Spleen (tissue), 11 donors: ENCODE data around the gene EPOP. TPM values are rescaled to one million over a fixed set of nuclear protein-coding genes. Genes with fewer than 3 reads are reported as not detected.

ENCODE experiments used
- DNase-seq: peaks from one replicate; pipeline ENCODE4 v3.0.0-alpha.2; 2020
- H3K27ac ChIP-seq, 8 donors: fragments of 200-600 bp; sonication (generic) in 7 of 8; 1 replicate in 4 of 8; 2 replicates in 4 of 8; pipeline versions ENCODE4 v1.5.0 to v1.8.0; 2016 to 2021; ENCODE audit warnings: inconsistent platforms in 4 of 8, mild to moderate bottlenecking in 4 of 8, moderate library complexity in 1 of 8
- H3K27me3 ChIP-seq, 7 donors: fragments of 200-600 bp; sonication (generic) in 6 of 7; replicated peaks in 1 of 7; 1 replicate in 4 of 7; 2 replicates in 3 of 7; pipeline versions ENCODE4 v1.5.0 to v1.8.0; 2016 to 2021; ENCODE audit warnings: inconsistent platforms in 3 of 7, mild to moderate bottlenecking in 1 of 7
- H3K36me3 ChIP-seq, 6 donors: fragments of 200-600 bp; sonication (generic) in 5 of 6; 1 replicate in 4 of 6; 2 replicates in 2 of 6; pipeline versions ENCODE4 v1.5.0 to v1.8.0; 2016 to 2021; ENCODE audit warnings: inconsistent platforms in 2 of 6
- H3K4me1 ChIP-seq, 6 donors: fragments of 200-600 bp; sonication (generic) in 5 of 6; 1 replicate in 3 of 6; 2 replicates in 3 of 6; pipeline versions ENCODE4 v1.5.0 to v1.8.0; 2016 to 2021; ENCODE audit warnings: inconsistent platforms in 3 of 6
- H3K4me3 ChIP-seq, 8 donors: fragments of 200-600 bp; sonication (generic) in 7 of 8; 1 replicate in 4 of 8; 2 replicates in 4 of 8; pipeline versions ENCODE4 v1.5.0 to v1.8.0; 2016 to 2021; ENCODE audit warnings: inconsistent platforms in 4 of 8, mild to moderate bottlenecking in 4 of 8, moderate library complexity in 2 of 8
- H3K9me3 ChIP-seq, 8 donors: fragments of 200-600 bp; sonication (generic) in 7 of 8; 1 replicate in 4 of 8; 2 replicates in 4 of 8; pipeline versions ENCODE4 v1.5.0 to v1.8.0; 2016 to 2021; ENCODE audit warnings: inconsistent platforms in 4 of 8
- CTCF ChIP-seq, 11 experiments: fragments of 200-600 bp in 7 of 11; fragments of 450-650 bp in 4 of 11; sonication (generic) in 4 of 11; IDR thresholded peaks in 8 of 11; conservative IDR thresholded peaks in 3 of 11; 1 replicate in 7 of 11; 2 replicates in 4 of 11; pipeline versions ENCODE4 v1.4.0 to v1.8.0; 2016 to 2021; ENCODE audit warnings: antibody characterized with exemption in 11 of 11, inconsistent platforms in 4 of 11, mild to moderate bottlenecking in 1 of 11
- POLR2A ChIP-seq, 3 donors: fragments of 450-650 bp; IDR thresholded peaks; one replicate each; pipeline ENCODE4 v1.5.1; 2017; ENCODE audit warnings: antibody characterized with exemption in 3 of 3, mild to moderate bottlenecking in 1 of 3
- POLR2AphosphoS5 ChIP-seq, 3 donors: sonication (generic); formaldehyde crosslinking; IDR thresholded peaks; one replicate each; pipeline ENCODE4 v1.5.1; 2017; ENCODE audit warnings: antibody characterized with exemption in 3 of 3
- WGBS, 5 donors: extraction: QIAGEN DNeasy Blood & Tissue Kit in 3 of 5; methylation state at CpG; one replicate each; pipeline versions ENCODE4 v1.1.5 to v1.1.7; 2013 to 2018; 5-methylcytosine and 5-hydroxymethylcytosine counted together
- intact Hi-C: fragments of 100-400 bp; cut with DNase I; formaldehyde crosslinking; loops from one replicate; pipeline ENCODE4 v1.15.0; 2023; ENCODE audit warnings: low total_unique reads
- polyA plus RNA-seq, 3 donors: library from polyadenylated mRNA; stranded (reverse); fragments of 200-250 nt; gene quantifications; one replicate each; pipeline ENCODE4 v1.2.1, GENCODE V29; 2013
- total RNA-seq, 7 donors: library from RNA; depleted of rRNA in 3 of 7; stranded (reverse); fragments of >200 nt in 3 of 7; fragmentation: NEBNext Ultra II Directional in 4 of 7; extraction: Animal tissue kit (Norgen Biotek cat#: 25700) in 4 of 7; gene quantifications; one replicate each; pipeline versions ENCODE4 v1.1.0 to v1.2.1, GENCODE V29; 2016 to 2021
- donor health status: healthy with polysubstance abuse.
- donor health status: DM: no; HTN: no; CAD: no; lungs with moderate emphysema.
- donor health status: DM: no; HTN: no; CAD: no.
- donor health status: Bipolar disorder and iron deficiency.
- donor health status: healthy.
- donor health status: DM: no; HTN: no; CAD: no.
- donor health status: DM: yes; HTN: yes; CAD: no.

The EPOP gene
- total and polyA plus RNA-seq, 10 donors, result 0.51 to 6.4 (median 2.6) TPM

DNA sequence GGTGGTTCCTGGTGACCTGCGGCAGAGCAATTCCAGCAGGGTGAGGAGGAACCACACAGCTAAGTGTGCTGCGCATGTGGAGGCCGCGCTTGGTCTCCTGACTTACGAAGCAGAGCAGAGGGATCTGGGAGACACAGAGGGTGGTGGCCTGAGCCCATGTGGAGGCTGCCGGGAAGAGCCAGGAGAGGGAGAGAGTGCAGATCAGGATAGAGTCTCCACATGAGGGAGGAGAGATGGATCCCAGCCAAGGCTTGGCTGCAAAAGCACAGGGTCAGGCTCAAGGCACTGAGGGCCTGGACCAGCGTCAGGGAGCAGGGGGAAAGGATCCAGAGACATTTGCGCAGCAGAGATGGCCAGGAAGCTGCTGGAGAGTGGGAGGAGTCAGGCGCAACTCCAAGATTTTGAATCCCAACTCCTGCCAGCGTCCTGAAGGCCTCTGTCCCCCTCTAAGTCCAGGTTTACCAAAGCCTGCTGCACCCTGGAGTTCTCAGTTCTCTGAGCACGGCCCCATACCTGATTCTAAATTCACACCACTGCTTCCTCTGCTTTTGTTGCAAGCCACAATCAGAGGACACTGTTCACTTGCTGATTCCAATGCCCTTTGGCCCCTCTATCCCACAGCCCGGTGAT is 19.1 kb upstream of the EPOP start:
- 56 to 79% (median 67%) methylated on average over 11 to 12 of the region's 12 CpGs for WGBS, 5 donors
- intact Hi-C loops, result no loop called here
- H3K4me1 ChIP-seq, result peaks cover 1 to 55% (median 15%) of the 10 kb centered on the region in 6 donors
- peak overlapping the region in 7 of 8 donors; percentile 47 to 74 (median 63) for H3K27ac ChIP-seq
- peak; percentile 80 for DNase-seq
- no peak overlapping the region for H3K4me3 ChIP-seq
- peak; percentile 59 to 77 (median 75) for TF ChIP-seq POLR2AphosphoS5 (IDR thresholded peaks at IDR 0.05)
- no peak for TF ChIP-seq POLR2A (IDR thresholded peaks at IDR 0.05)
- no peak for TF ChIP-seq CTCF (IDR thresholded peaks at IDR 0.05 in 8 of 11, conservative IDR thresholded peaks at IDR 0.05 in 3 of 11)
- H3K36me3 ChIP-seq, result no peaks in the 10 kb centered on the region
- H3K9me3 ChIP-seq, result no peaks in the 10 kb centered on the region
- no peaks in the 10 kb centered on the region for H3K27me3 ChIP-seq

GRCh38 chr17:38691154-38691553 is 16.4 kb upstream of the EPOP start:
- H3K4me3 ChIP-seq, result no peak overlapping the region
- H3K36me3 ChIP-seq, result no peaks in the 10 kb centered on the region
- H3K4me1 ChIP-seq, result peaks cover 0 to 32% (median 11%) of the 10 kb centered on the region in 6 donors
- intact Hi-C loops, result no loop called here
- no peaks in the 10 kb centered on the region for H3K27me3 ChIP-seq
- no peak overlapping the region for H3K27ac ChIP-seq
- DNase-seq, result no peak
- 73 to 89% (median 81%) methylated on average over 4 of the region's 4 CpGs for WGBS, 5 donors
- TF ChIP-seq CTCF (IDR thresholded peaks at IDR 0.05 in 8 of 11, conservative IDR thresholded peaks at IDR 0.05 in 3 of 11), result no peak
- TF ChIP-seq POLR2AphosphoS5 (IDR thresholded peaks at IDR 0.05), result no peak
- TF ChIP-seq POLR2A (IDR thresholded peaks at IDR 0.05), result no peak
- H3K9me3 ChIP-seq, result no peaks in the 10 kb centered on the region

DNA sequence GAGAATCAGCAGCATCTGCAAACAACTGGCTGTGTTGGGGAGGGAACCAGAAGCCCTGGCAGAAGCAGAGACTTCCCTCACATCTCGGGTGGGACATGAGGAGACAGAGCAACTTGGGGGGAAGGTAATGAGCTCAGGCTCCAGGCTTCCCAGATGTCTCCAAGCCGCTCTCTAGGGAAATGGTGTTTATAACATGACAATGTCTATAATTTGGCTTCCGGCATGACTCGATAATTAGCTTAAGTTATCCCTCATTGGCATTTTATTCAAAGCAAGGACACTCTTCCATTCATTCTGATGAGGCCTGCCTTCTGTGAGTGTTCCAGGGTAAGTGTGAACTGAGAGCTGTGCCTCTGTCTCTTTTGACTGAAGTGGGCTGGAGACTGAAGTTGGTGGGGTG is 15.6 kb upstream of the EPOP start:
- 92 to 95% (median 94%) methylated on average over 4 of the region's 4 CpGs for WGBS, 5 donors
- H3K9me3 ChIP-seq, result no peaks in the 10 kb centered on the region
- no peak for TF ChIP-seq POLR2AphosphoS5 (IDR thresholded peaks at IDR 0.05)
- intact Hi-C loops, result no loop called here
- no peak for DNase-seq
- H3K4me3 ChIP-seq, result no peak overlapping the region
- H3K36me3 ChIP-seq, result no peaks in the 10 kb centered on the region
- H3K27me3 ChIP-seq, result no peaks in the 10 kb centered on the region
- no peak overlapping the region for H3K27ac ChIP-seq
- peaks cover 0 to 32% (median 11%) of the 10 kb centered on the region in 6 donors for H3K4me1 ChIP-seq

DNA sequence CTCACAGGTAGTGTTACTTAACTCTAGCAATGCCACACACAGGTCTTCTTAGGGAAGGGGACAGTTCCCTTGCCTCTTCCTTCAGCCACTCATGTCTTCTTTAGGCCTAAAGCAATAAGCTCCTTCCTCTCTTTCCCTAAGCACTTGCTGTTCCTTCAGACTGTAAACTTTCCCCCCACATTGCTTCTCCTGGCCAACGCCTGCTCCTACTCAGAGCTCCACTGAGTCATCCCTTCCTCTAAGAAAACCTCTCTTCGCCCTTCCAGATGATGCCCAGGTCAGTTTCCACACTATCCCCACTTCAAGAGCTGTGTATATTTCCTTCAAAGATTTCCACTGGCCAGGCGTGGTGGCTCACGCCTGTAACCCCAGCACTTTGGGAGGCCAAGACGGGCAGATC is 12.5 kb upstream of the EPOP start:
- H3K27ac ChIP-seq, result no peak overlapping the region
- H3K36me3 ChIP-seq, result no peaks in the 10 kb centered on the region
- TF ChIP-seq POLR2AphosphoS5 (IDR thresholded peaks at IDR 0.05), result no peak
- intact Hi-C loops, result no loop called here
- H3K4me3 ChIP-seq, result no peak overlapping the region
- WGBS, 5 donors, result 81 to 95% (median 89%) methylated on average over 5 of the region's 5 CpGs
- peaks cover 0 to 14% (median 5%) of the 10 kb centered on the region in 6 donors for H3K4me1 ChIP-seq
- no peaks in the 10 kb centered on the region for H3K27me3 ChIP-seq
- no peak for DNase-seq
- H3K9me3 ChIP-seq, result no peaks in the 10 kb centered on the region

DNA sequence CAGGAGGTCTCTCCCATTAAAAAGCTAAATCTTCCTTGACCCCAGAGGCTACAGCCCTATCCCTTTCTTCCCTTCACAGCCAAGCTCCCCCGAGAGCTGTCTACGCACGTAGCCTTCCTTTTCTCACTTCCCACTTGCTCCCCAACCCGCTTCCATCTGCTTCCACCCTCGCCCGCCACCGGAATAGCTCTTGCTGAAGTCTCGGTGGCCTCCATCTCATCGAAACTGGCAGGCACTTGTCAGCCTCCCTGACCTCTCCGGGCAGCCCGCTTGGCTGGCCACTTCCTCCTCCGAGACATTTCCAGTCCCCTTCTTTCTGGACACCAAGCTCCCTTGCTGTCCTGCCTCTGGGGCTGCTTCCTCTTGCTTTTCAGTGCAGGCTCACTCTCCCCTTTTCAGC is 10.7 kb upstream of the EPOP start:
- peak; percentile 77 for DNase-seq
- Histone ChIP-seq H3K4me3 (no peak overlapping the region), H3K27me3 (no peaks in the 10 kb centered on the region), H3K9me3 (no peaks in the 10 kb centered on the region), H3K4me1 (peaks cover 0 to 14% (median 5%) of the 10 kb centered on the region in 6 donors), H3K36me3 (no peaks in the 10 kb centered on the region), H3K27ac (peak overlapping the region in 4 of 8 donors; percentile 3 to 57 (median 26))
- WGBS, 5 donors, result 39 to 62% (median 48%) methylated on average over 12 of the region's 12 CpGs
- intact Hi-C loops, result no loop called here
- TF ChIP-seq CTCF (IDR thresholded peaks at IDR 0.05 in 8 of 11, conservative IDR thresholded peaks at IDR 0.05 in 3 of 11) (no peak), POLR2AphosphoS5 (IDR thresholded peaks at IDR 0.05) (peak in 1 of 3 donors; percentile 46)
